GM13976 (cell line): ENCODE measurements around the gene ANKRD30A.
"Not testable (repeated sequence)": the region's sequence is repeated elsewhere in the genome, so short reads cannot be mapped to it uniquely, and the experiment has no call there.

Source experiments
- DNase-seq: peaks from one replicate; pipeline ENCODE4 v3.0.0; 2012; ENCODE audit warnings: low spot score
- CTCF ChIP-seq: IDR thresholded peaks from 2 replicates; pipeline ENCODE4 v1.5.1; 2012; ENCODE audit warnings: borderline replicate concordance, mild to moderate bottlenecking; ENCODE audit not compliant: insufficient read depth; ENCODE audit errors: extremely low read depth, missing control alignments, control extremely low read depth
- in situ Hi-C: fragments of 300-500 bp; cut with MboI; formaldehyde crosslinking; loops from one replicate; pipeline ENCODE4 v1.12.0; 2022; ENCODE audit warnings: low sequenced_read_pairs, mixed read lengths, inconsistent platforms; ENCODE audit not compliant: unreplicated experiment

The ANKRD30A gene

GRCh38 chr10:37384923-37385322 lies 259.5 kb downstream of the ANKRD30A start:
- in situ Hi-C loops, result no loop called here
- DNase-seq, result no peak
- TF ChIP-seq CTCF, result no peak

DNA sequence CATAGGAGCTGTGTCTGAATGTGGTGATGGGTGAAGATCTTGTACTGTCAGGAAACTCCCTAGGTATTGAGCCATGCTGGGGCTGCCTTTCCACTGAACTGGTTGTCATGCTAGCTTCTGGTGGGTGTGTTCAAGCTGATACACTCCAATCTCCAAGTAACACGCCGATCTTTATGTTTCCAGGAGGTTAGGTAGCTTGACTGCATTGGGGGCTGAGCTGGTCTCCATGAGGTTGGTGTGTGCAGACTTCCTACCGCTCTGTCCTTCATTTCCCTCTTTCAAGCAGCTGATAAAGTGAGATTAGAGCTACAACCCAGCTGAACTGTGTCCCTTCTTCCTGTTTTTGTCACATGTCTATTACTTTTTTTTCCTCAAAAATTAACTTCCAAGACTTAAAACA lies 265.5 kb downstream of the ANKRD30A start:
- TF ChIP-seq CTCF, result no peak
- in situ Hi-C loops, result no loop called here
- no peak for DNase-seq

- in situ Hi-C loops, DNase-seq: not testable (repeated sequence)
These were observed 275.4 kb downstream of the ANKRD30A start for GRCh38 chr10:37400774-37401173.

DNA sequence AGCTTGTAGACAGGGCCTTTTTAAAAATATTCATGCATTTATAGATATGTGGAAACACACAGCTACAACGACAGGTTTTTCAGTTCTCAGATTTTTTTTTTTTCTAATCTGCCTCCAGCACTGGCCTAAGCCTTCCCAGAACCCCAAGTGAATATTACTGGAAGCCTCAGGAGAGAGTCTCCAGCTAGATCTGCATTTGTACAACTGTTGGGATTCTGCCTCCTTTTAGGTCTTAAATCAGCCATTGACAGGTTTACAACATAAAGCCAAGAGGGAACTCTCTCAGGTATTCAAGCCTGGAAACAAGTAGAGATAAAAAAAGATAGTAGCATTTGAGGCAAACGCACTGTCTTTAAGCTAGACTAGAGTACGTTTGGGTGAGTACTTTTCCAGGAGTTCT lies 275.8 kb downstream of the ANKRD30A start:
- no peak for DNase-seq
- in situ Hi-C loops, result no loop called here
- no peak for TF ChIP-seq CTCF

- DNase-seq, result no peak
- TF ChIP-seq CTCF, result no peak
- in situ Hi-C loops, result no loop called here
These were observed 278.4 kb downstream of the ANKRD30A start for GRCh38 chr10:37403776-37404175.
